ENCODE results near the gene ZCCHC7.

ZCCHC7 gene

GRCh38 chr9:37372839-37373238, 252.5 kb downstream of the ZCCHC7 start:
- H3K27me3 ChIP-seq (replicated peaks; ENCODE audit: control insufficient read depth, insufficient read depth, low read length), result no peaks in the 10 kb centered on the region
- H3K36me3 ChIP-seq (ENCODE audit: control insufficient read depth, insufficient read depth, low read length), result no peaks in the 10 kb centered on the region
- no peak for DNase-seq (ENCODE audit: extremely low read depth, insufficient read length)
- no peak overlapping the region for H3K4me3 ChIP-seq (replicated peaks; ENCODE audit: low read depth, low read length)
- no peak for TF ChIP-seq CTCF (IDR thresholded peaks at IDR 0.05; ENCODE audit: insufficient read depth, low read length, poor library complexity, severe bottlenecking)

- Histone ChIP-seq H3K36me3 (ENCODE audit: control insufficient read depth, insufficient read depth, low read length) (no peaks in the 10 kb centered on the region), H3K4me3 (replicated peaks; ENCODE audit: low read depth, low read length) (no peak overlapping the region), H3K27me3 (replicated peaks; ENCODE audit: control insufficient read depth, insufficient read depth, low read length) (no peaks in the 10 kb centered on the region)
- no peak for TF ChIP-seq CTCF (IDR thresholded peaks at IDR 0.05; ENCODE audit: insufficient read depth, low read length, poor library complexity, severe bottlenecking)
- no peak for DNase-seq (ENCODE audit: extremely low read depth, insufficient read length)
These were observed 253.2 kb downstream of the ZCCHC7 start for GRCh38 chr9:37373621-37374020.

- DNase-seq (ENCODE audit: extremely low read depth, insufficient read length), result peak; percentile 83
- H3K36me3 ChIP-seq (ENCODE audit: control insufficient read depth, insufficient read depth, low read length), result no peaks in the 10 kb centered on the region
- peak; percentile 32 for TF ChIP-seq CTCF (IDR thresholded peaks at IDR 0.05; ENCODE audit: insufficient read depth, low read length, poor library complexity, severe bottlenecking)
- H3K27me3 ChIP-seq (replicated peaks; ENCODE audit: control insufficient read depth, insufficient read depth, low read length), result no peaks in the 10 kb centered on the region
- no peak overlapping the region for H3K4me3 ChIP-seq (replicated peaks; ENCODE audit: low read depth, low read length)
These were observed 254.5 kb downstream of the ZCCHC7 start for GRCh38 chr9:37374892-37375291.

- peak; percentile 77 for DNase-seq (ENCODE audit: extremely low read depth, insufficient read length)
- no peak for TF ChIP-seq CTCF (IDR thresholded peaks at IDR 0.05; ENCODE audit: insufficient read depth, low read length, poor library complexity, severe bottlenecking)
- Histone ChIP-seq H3K4me3 (replicated peaks; ENCODE audit: low read depth, low read length) (peak overlapping the region; percentile 51), H3K27me3 (replicated peaks; ENCODE audit: control insufficient read depth, insufficient read depth, low read length) (no peaks in the 10 kb centered on the region), H3K36me3 (ENCODE audit: control insufficient read depth, insufficient read depth, low read length) (no peaks in the 10 kb centered on the region)
These were observed 257.6 kb downstream of the ZCCHC7 start for GRCh38 chr9:37377688-37378612.

GRCh38 chr9:37378613-37379004, 258.2 kb downstream of the ZCCHC7 start:
- DNase-seq (ENCODE audit: extremely low read depth, insufficient read length), result peak; percentile 72
- Histone ChIP-seq H3K27me3 (replicated peaks; ENCODE audit: control insufficient read depth, insufficient read depth, low read length) (no peaks in the 10 kb centered on the region), H3K36me3 (ENCODE audit: control insufficient read depth, insufficient read depth, low read length) (no peaks in the 10 kb centered on the region), H3K4me3 (replicated peaks; ENCODE audit: low read depth, low read length) (peak overlapping the region; percentile 51)
- TF ChIP-seq CTCF (IDR thresholded peaks at IDR 0.05; ENCODE audit: insufficient read depth, low read length, poor library complexity, severe bottlenecking), result no peak
